ENCODE measurements around the gene SLC29A2. TPM values are rescaled to one million over a fixed set of nuclear protein-coding genes. Genes with fewer than 3 reads are reported as not detected.
A peak's percentile ranks its signal among the peaks of the same experiment; 100 is the strongest.

The SLC29A2 gene, protein sequence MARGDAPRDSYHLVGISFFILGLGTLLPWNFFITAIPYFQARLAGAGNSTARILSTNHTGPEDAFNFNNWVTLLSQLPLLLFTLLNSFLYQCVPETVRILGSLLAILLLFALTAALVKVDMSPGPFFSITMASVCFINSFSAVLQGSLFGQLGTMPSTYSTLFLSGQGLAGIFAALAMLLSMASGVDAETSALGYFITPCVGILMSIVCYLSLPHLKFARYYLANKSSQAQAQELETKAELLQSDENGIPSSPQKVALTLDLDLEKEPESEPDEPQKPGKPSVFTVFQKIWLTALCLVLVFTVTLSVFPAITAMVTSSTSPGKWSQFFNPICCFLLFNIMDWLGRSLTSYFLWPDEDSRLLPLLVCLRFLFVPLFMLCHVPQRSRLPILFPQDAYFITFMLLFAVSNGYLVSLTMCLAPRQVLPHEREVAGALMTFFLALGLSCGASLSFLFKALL
- total RNA-seq (10 to 100 TPM; 14.9 to 94.1 (median 51.0) TPM), polyA plus RNA-seq (10 to 100 TPM; 14.9 to 84.5 (median 69.5) TPM)
- long read RNA-seq, donor 1, partial matches to known transcripts = 9 of 15 reads
- long read RNA-seq, donor 1, other reads (novel, unspliced or antisense) = 5 of 15 reads
- long read RNA-seq, donor 2, transcript SLC29A2-206 (13 exons, 2,509 nt) = minor isoform, 6 of 216 reads
- long read RNA-seq, donor 2, transcript SLC29A2-203 (12 exons, 2,474 nt) = minor isoform, 6 of 216 reads
- long read RNA-seq, donor 2, transcript SLC29A2-202 (12 exons, 2,514 nt) = major isoform, 38 of 216 reads
- long read RNA-seq, donor 2, transcript SLC29A2-207 (11 exons, 2,380 nt) = minor isoform, 5 of 216 reads
- long read RNA-seq, donor 2, partial matches to known transcripts = 98 of 216 reads
- long read RNA-seq, donor 2, other reads (novel, unspliced or antisense) = 63 of 216 reads

DNA sequence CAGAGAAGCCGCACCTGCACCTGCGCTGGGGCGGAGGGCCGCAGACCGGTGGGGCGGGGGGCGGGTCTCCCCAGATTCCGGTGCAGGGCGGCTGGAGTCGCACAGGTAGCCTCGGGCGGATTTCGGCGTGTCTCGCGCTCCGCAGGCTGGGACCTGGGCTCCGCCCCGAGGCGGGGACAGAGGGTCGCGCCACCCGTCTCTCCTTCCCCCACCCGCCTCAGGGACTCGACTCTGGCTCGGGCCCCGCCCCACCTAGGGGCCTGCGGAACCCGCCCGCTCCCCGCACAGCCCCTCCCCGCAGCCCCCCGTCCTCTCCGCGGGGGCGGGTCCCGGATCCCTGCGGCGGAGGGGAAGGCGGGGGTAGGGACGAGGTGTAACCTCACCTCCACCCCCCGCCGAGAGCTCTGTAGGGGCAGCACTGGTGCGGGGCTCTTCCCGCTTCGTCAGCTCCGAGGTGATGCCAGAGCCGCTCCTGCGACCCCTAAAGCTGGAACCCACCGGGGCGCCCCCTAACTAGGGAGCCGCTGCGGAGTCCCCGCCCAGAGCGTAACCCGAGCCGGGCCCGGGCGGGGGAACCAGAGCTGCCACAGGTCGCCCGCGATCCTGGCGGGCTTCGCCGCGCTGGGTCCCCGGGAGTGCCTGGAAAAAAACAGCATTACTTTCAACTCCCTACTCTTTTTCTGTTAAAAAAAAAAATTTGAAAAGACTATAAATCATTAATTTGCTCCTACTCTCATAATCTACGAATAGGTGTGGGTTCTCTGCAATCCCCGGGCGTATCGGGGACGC is at the start of gene SLC29A2:
SLC29A2 (minus strand) TSS at position 134 of the 789 bp plus-strand sequence. CDS start 169 bp downstream, outside the sequence.
- ATAC-seq (peak; percentile 55 to 71 (median 61)), DNase-seq (peak; percentile 75 to 87)
- H3K4me3 ChIP-seq = peak within 1 kb of the TSS; percentile 91
- H3K36me3 ChIP-seq (ENCODE audit: insufficient read depth in 1 of 2, low read depth in 1 of 2) = peaks cover 0 to 18% of the 10 kb centered on the region in 2 donors
- H3K4me1 ChIP-seq = peaks cover 60% of the 10 kb centered on the region
- peak within 1 kb of the TSS; percentile 93 for H3K27ac ChIP-seq
- intact Hi-C loops (cut with DNase I) = no loop called here
- H3K27me3 ChIP-seq (ENCODE audit: insufficient read depth in 3 of 3, low read length in 2 of 3) = no peaks in the 10 kb centered on the region
- no peaks in the 10 kb centered on the region for H3K9me3 ChIP-seq
- TF ChIP-seq, protein P1, sequence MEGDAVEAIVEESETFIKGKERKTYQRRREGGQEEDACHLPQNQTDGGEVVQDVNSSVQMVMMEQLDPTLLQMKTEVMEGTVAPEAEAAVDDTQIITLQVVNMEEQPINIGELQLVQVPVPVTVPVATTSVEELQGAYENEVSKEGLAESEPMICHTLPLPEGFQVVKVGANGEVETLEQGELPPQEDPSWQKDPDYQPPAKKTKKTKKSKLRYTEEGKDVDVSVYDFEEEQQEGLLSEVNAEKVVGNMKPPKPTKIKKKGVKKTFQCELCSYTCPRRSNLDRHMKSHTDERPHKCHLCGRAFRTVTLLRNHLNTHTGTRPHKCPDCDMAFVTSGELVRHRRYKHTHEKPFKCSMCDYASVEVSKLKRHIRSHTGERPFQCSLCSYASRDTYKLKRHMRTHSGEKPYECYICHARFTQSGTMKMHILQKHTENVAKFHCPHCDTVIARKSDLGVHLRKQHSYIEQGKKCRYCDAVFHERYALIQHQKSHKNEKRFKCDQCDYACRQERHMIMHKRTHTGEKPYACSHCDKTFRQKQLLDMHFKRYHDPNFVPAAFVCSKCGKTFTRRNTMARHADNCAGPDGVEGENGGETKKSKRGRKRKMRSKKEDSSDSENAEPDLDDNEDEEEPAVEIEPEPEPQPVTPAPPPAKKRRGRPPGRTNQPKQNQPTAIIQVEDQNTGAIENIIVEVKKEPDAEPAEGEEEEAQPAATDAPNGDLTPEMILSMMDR (IDR thresholded peaks at IDR 0.05) = no peak
- WGBS, 3 donors = 0 to 2% (median 1%) methylated on average over 41 to 72 of the region's 72 CpGs

DNA sequence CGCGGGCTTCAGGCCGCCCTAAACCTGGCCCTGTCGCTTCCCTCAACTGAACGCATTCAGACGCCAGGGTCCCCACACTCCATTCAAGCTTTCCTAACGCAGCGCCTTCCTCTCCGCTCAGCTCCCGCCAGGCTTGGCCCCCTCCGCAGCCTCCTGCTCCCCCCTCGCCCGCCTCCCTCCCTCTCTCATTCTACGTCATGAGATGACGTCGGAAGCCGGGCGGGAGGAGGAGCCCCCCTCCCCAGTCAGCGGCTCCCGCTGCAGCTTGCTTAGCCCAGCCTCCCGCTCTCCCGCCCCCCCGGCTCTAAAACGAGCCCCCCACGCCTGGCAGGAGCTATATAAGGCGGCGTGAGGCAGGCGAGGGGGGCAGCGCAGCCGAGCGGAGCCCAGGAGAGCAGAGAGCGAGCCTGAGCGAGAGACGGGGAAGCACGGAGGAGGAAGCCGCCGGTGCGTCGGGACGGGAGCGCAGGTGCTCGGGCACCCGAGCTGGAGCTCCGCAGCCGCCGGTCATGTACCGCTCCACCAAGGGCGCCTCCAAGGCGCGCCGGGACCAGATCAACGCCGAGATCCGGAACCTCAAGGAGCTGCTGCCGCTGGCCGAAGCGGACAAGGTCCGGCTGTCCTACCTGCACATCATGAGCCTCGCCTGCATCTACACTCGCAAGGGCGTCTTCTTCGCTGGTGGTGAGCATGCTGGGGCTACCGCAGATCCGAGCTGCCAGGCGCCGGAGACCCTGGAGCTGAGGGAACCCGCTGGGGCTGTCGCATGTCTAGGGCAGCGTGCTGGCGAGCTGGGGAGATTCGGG is 49.3 kb upstream of the SLC29A2 start, which contains the start of gene NPAS4:
NPAS4 (plus strand) TSS at position 365 of the 806 bp plus-strand sequence; CDS start at position 510, 145 bp downstream.
- WGBS, 3 donors = 4% methylated on average over 64 to 71 of the region's 71 CpGs
- peaks cover 35% of the 10 kb centered on the region for H3K4me1 ChIP-seq
- TF ChIP-seq, protein P1 (IDR thresholded peaks at IDR 0.05) = no peak
- H3K27me3 ChIP-seq (ENCODE audit: insufficient read depth in 3 of 3, low read length in 2 of 3) = no peaks in the 10 kb centered on the region
- no peaks in the 10 kb centered on the region for H3K9me3 ChIP-seq
- H3K36me3 ChIP-seq (ENCODE audit: insufficient read depth in 1 of 2, low read depth in 1 of 2) = no peaks in the 10 kb centered on the region
- H3K4me3 ChIP-seq = peak within 1 kb of the TSS; percentile 32
- ATAC-seq (no peak), DNase-seq (no peak)
- no peak within 1 kb of the TSS for H3K27ac ChIP-seq
- intact Hi-C loops (cut with DNase I) = no loop called here

DNA sequence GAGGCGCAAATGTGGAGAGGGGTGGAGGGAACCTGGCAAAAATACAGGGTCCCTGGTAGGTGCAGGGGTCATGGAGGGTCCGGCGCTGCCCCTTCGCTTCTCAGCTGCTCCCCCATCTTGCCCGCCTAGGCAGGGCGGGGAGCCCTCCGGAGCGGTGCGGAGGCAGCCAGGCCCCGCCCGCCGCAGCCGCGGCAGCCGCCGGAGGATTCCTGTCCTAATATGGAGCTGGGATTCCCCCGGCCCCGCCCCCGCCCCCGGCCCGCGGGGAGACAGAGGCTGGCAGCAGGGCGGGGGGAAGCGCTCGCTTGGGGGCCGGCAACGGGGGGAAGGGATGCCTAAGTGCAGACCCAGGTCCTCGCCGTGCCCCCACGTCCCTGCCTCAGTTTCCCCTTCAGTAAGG is 48.3 kb upstream of the SLC29A2 start:
- DNase-seq = no peak
- peak overlapping the region; percentile 32 for H3K4me3 ChIP-seq
- H3K27ac ChIP-seq = no peak overlapping the region
- 1 to 3% (median 3%) methylated on average over 29 to 30 of the region's 30 CpGs for WGBS, 3 donors
- H3K9me3 ChIP-seq = no peaks in the 10 kb centered on the region
- ATAC-seq = no peak
- intact Hi-C loops (cut with DNase I) = loop anchor here in 1 of 2 donors (10.0 kb wide), 1 partner anchor 265 kb away; no protein-coding TSS in a partner anchor
- H3K4me1 ChIP-seq = peaks cover 35% of the 10 kb centered on the region
- no peaks in the 10 kb centered on the region for H3K36me3 ChIP-seq (ENCODE audit: insufficient read depth in 1 of 2, low read depth in 1 of 2)
- H3K27me3 ChIP-seq (ENCODE audit: insufficient read depth in 3 of 3, low read length in 2 of 3) = no peaks in the 10 kb centered on the region
- TF ChIP-seq, protein P1 (IDR thresholded peaks at IDR 0.05) = no peak

DNA sequence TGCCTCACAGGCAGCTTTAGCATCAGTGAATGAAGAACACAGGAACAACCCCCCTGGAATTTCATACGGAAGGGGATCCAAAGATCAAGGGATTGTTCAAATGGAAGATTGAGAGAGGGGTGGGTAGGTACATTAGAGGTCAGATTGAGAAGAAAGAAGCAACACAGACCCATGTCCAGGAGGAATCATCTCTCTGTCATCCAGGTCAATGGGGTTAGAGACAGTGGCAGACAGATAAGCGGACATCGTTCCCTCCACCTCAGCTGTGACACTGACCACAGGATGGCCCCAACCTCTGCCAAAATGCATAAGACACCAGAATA is 47.4 kb upstream of the SLC29A2 start:
- H3K4me1 ChIP-seq = peaks cover 35% of the 10 kb centered on the region
- no peak overlapping the region for H3K27ac ChIP-seq
- DNase-seq (no peak), ATAC-seq (no peak)
- TF ChIP-seq, protein P1 (IDR thresholded peaks at IDR 0.05) = no peak
- no peak overlapping the region for H3K4me3 ChIP-seq
- WGBS, 3 donors = 22 to 41% (median 33%) methylated on average over 3 of the region's 3 CpGs
- intact Hi-C loops (cut with DNase I) = loop anchor here in 1 of 2 donors (10.0 kb wide), 1 partner anchor 266 kb away; no protein-coding TSS in a partner anchor
- H3K27me3 ChIP-seq (ENCODE audit: insufficient read depth in 3 of 3, low read length in 2 of 3) = no peaks in the 10 kb centered on the region
- no peaks in the 10 kb centered on the region for H3K36me3 ChIP-seq (ENCODE audit: insufficient read depth in 1 of 2, low read depth in 1 of 2)
- H3K9me3 ChIP-seq = no peaks in the 10 kb centered on the region
